ENCODE measurements around the gene AIRE.
"Not testable (repeated sequence)": the region's sequence is repeated elsewhere in the genome, so short reads cannot be mapped to it uniquely, and the experiment has no call there.

The AIRE gene

DNA sequence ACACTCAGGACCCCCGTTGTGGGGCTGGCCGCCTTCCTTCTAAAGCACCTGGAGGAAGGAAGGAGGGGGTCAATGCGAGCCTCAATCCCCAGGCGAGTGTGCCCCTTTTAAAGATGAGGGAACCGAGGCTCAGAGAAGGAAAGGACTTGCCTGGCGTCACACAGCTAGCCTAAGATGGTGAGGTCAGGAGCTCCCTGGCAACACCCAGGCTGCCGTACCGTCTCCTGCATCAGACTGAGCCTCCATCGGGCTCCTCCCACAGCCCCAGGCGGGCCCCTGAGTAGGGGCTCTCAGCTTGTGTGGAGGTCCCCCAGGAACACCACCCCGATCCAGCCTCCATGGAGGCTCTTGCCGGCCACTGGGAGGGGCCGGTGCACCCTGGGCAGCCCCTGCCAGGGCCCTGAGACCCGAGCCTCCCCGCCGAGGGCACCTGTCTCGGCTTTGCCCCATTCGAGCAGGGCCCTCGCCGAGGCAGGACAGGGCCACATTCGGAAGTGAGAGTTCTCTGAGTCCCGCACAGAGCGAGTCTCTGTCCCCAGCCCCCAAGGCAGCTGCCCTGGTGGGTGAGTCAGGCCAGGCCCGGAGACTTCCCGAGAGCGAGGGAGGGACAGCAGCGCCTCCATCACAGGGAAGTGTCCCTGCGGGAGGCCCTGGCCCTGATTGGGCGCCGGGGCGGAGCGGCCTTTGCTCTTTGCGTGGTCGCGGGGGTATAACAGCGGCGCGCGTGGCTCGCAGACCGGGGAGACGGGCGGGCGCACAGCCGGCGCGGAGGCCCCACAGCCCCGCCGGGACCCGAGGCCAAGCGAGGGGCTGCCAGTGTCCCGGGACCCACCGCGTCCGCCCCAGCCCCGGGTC lies at the start of gene AIRE:
TSS of gene AIRE (plus strand) at position 739 of the 855 bp plus-strand sequence. CDS start 131 bp downstream, outside the sequence.
- peaks cover 8% of the 10 kb centered on the region for H3K4me1 ChIP-seq (ENCODE audit: insufficient read depth, low read length)
- peaks cover 60% of the 10 kb centered on the region for H3K27me3 ChIP-seq (ENCODE audit: insufficient read depth, low read length)
- no peak within 1 kb of the TSS for H3K4me3 ChIP-seq (ENCODE audit: low read length)
- H3K36me3 ChIP-seq (ENCODE audit: insufficient read depth, low read length) = no peaks in the 10 kb centered on the region
- no peak within 1 kb of the TSS for H2AFZ ChIP-seq (ENCODE audit: low read depth, low read length)
- no peaks in the 10 kb centered on the region for H3K9me3 ChIP-seq (ENCODE audit: low read length)

DNA sequence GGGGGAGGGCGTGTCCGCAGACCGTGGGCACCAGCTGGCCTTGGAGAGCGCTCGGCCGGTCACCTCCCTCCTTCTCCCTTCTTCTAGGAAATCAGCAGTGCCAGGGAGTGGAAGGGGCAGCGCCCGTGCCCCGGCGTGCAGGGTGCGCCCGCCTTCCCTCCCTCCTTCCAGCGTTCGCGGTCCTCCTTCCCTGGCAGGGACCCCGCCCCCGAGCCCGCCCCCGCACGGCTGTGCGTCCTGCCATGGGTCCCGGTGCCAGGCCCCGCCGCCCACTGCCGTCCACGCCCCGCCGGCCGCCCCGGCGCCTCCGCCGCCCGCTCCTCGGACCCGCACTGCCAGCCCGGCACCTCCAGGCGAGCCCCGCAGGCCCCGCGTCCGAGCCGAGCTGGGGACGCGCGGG lies 45.3 kb upstream of the AIRE start:
- H3K4me3 ChIP-seq (ENCODE audit: low read length); H2AFZ ChIP-seq (ENCODE audit: low read depth, low read length); H3K27me3 ChIP-seq (ENCODE audit: insufficient read depth, low read length); H3K36me3 ChIP-seq (ENCODE audit: insufficient read depth, low read length); H3K9me3 ChIP-seq (ENCODE audit: low read length); H3K4me1 ChIP-seq (ENCODE audit: insufficient read depth, low read length): not testable (repeated sequence)

- not testable (repeated sequence) for H3K4me1 ChIP-seq (ENCODE audit: insufficient read depth, low read length); H3K36me3 ChIP-seq (ENCODE audit: insufficient read depth, low read length); H3K27me3 ChIP-seq (ENCODE audit: insufficient read depth, low read length); H3K4me3 ChIP-seq (ENCODE audit: low read length); H2AFZ ChIP-seq (ENCODE audit: low read depth, low read length); H3K9me3 ChIP-seq (ENCODE audit: low read length)
Observed at GRCh38 chr21:44240842-44241241, 44.8 kb upstream of the AIRE start, which contains the start of gene ICOSLG. Gene ICOSLG (minus strand): TSS chr21:44240943. CDS start chr21:44240817, 126 bp downstream.

- H3K9me3 ChIP-seq (ENCODE audit: low read length); H3K4me3 ChIP-seq (ENCODE audit: low read length); H3K27me3 ChIP-seq (ENCODE audit: insufficient read depth, low read length); H3K36me3 ChIP-seq (ENCODE audit: insufficient read depth, low read length); H3K4me1 ChIP-seq (ENCODE audit: insufficient read depth, low read length); H2AFZ ChIP-seq (ENCODE audit: low read depth, low read length): not testable (repeated sequence)
Observed at GRCh38 chr21:44241281-44241680, 44.4 kb upstream of the AIRE start.

DNA sequence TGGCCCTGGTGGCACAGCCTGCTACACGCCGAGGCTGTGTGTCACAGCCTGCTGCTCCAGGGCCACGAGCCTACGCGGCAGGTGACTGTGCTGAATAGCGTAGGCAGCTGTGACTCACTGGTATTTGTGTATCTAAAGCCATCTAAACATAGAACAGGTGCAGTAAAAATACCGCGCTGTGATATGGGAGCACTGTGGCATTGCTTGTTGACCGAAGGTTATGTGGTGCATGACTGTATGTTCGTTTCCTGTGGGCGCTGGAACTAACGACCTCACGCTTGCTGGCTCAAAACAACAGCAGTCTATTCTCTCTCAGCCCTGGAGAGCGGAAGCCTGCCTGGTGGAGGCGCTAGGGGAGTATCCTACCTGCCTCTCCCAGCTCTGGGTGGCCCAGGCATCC lies 41.7 kb upstream of the AIRE start:
- H2AFZ ChIP-seq (ENCODE audit: low read depth, low read length); H3K27me3 ChIP-seq (ENCODE audit: insufficient read depth, low read length); H3K9me3 ChIP-seq (ENCODE audit: low read length); H3K4me1 ChIP-seq (ENCODE audit: insufficient read depth, low read length); H3K4me3 ChIP-seq (ENCODE audit: low read length); H3K36me3 ChIP-seq (ENCODE audit: insufficient read depth, low read length): not testable (repeated sequence)

DNA sequence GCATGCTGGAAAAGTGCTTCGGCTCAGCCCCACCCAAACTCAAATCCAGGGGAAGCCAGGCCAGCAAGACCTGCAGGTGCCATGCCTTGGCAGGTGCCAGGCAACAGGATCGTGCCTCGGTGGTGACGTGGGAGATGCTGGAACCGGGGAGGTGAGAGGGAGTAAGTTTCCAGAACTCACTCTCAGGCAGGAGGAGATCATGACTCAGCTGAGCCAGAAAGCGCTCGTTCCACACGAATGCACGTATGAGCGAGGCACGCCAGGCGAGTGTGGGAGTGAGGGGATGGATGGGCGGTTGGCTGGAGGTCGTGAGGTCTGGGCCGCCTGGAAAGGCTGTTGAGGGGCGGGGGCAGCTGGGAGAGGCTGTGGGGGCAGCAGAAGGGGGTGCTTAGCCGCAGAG lies 37.8 kb upstream of the AIRE start:
- H3K4me1 ChIP-seq (ENCODE audit: insufficient read depth, low read length); H3K27me3 ChIP-seq (ENCODE audit: insufficient read depth, low read length); H3K9me3 ChIP-seq (ENCODE audit: low read length); H2AFZ ChIP-seq (ENCODE audit: low read depth, low read length); H3K36me3 ChIP-seq (ENCODE audit: insufficient read depth, low read length); H3K4me3 ChIP-seq (ENCODE audit: low read length): not testable (repeated sequence)

DNA sequence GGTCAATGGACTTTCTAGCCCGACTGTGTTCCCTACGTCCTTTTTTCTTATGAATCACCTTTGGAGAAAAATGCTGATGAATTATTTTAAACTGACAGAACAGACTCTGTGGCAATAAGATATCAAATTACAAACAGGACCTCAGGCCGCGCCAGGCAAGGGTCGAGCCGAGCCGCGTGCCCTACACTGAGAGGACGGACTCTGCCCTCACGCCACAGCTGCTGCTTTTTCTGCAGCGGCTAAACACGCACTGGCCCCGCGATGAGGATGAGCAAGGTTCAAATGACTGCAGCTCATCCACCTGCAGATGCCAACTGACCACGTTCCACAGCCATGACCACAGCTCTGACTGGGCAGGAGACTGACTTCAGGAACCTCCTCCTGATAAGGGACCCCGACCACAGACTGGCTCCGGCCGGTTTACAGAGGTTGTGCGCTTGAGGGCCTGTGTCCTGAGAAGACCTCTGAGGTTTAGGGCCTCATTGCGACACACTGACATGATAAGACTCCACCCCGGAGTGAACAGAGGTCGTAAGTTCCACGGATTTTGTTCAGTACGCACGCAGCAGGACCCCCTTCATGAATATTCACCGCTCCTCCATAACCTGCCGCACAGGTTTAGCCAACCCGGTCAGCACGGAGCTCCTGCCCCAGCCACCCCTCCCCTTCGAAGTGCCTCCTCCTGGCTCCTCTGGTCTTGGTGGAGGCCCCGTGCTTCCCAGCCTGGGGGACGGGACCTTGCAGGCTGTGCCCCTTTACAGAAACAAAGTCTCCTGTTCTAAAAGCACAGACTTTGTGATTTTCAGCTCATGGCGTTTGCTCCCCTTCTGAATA lies 36.3 kb upstream of the AIRE start:
- not testable (repeated sequence) for H2AFZ ChIP-seq (ENCODE audit: low read depth, low read length); H3K4me1 ChIP-seq (ENCODE audit: insufficient read depth, low read length); H3K36me3 ChIP-seq (ENCODE audit: insufficient read depth, low read length); H3K9me3 ChIP-seq (ENCODE audit: low read length); H3K27me3 ChIP-seq (ENCODE audit: insufficient read depth, low read length); H3K4me3 ChIP-seq (ENCODE audit: low read length)

GRCh38 chr21:44253832-44254710 lies 31.6 kb upstream of the AIRE start:
- no peaks in the 10 kb centered on the region for H3K9me3 ChIP-seq (ENCODE audit: low read length)
- peaks cover 8% of the 10 kb centered on the region for H3K27me3 ChIP-seq (ENCODE audit: insufficient read depth, low read length)
- H3K4me3 ChIP-seq (ENCODE audit: low read length) = no peak overlapping the region
- no peaks in the 10 kb centered on the region for H3K36me3 ChIP-seq (ENCODE audit: insufficient read depth, low read length)
- no peaks in the 10 kb centered on the region for H3K4me1 ChIP-seq (ENCODE audit: insufficient read depth, low read length)
- no peak overlapping the region for H2AFZ ChIP-seq (ENCODE audit: low read depth, low read length)

DNA sequence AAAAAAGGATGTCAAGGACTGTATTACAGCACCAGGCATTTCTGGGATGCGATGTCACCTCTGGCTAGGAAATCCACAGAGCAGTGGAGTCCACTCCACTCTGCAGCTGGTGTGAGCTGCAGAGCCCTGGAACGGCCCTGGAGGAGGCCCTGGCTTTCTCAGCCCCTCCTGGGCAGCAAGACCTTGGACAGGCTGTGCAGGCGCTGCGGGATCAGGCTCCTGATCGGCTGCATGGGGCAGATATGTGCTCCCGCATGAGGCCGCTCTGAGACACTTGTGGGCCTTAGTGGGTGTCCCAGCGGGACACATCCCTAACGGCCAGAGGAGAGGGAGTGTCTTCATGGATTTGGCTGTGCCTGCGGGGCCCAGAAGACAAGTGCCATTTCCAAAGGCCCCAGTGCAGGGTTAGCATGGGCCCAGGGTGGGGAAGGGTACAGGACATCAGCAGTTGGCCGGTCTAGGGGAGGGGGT lies 30.1 kb upstream of the AIRE start:
- peaks cover 15% of the 10 kb centered on the region for H3K27me3 ChIP-seq (ENCODE audit: insufficient read depth, low read length)
- no peaks in the 10 kb centered on the region for H3K36me3 ChIP-seq (ENCODE audit: insufficient read depth, low read length)
- H3K4me3 ChIP-seq (ENCODE audit: low read length) = no peak overlapping the region
- H3K4me1 ChIP-seq (ENCODE audit: insufficient read depth, low read length) = no peaks in the 10 kb centered on the region
- H3K9me3 ChIP-seq (ENCODE audit: low read length) = no peaks in the 10 kb centered on the region
- H2AFZ ChIP-seq (ENCODE audit: low read depth, low read length) = no peak overlapping the region

DNA sequence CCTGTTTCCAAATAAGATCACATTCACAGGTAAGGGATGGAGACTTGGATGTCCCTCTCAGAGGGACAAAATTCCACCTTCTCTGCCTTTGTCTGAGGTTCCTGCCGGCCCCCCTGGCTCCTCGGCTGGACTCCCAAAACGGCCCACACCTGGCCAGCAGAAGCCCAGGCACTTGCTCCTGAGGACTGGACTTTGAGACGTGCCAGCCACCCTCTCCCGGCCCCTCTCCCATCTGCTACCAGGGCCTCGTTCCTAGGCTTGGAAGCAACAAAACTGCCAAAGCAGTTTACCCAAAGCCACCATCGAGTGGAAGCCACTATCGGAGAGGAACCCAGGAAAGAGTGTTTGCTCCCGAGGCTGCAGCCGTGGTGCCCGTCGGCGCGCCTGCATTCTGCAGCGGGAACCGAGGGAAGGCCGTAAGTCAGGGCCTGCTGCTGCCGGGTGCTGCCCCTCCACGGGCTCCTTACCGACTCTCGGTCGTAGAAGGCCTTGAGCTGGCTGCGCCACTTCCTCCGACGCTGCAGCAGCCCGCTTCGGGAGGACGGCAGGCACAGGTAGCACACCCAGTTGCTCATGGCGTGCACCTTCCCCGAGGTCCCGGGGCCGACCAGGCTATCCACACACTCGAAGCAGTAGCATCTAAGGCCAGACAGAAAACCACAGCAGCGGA lies 27.5 kb upstream of the AIRE start:
- H3K9me3 ChIP-seq (ENCODE audit: low read length) = no peaks in the 10 kb centered on the region
- H3K4me3 ChIP-seq (ENCODE audit: low read length) = no peak overlapping the region
- H3K36me3 ChIP-seq (ENCODE audit: insufficient read depth, low read length) = no peaks in the 10 kb centered on the region
- H3K27me3 ChIP-seq (ENCODE audit: insufficient read depth, low read length) = peaks cover 20% of the 10 kb centered on the region
- H3K4me1 ChIP-seq (ENCODE audit: insufficient read depth, low read length) = peaks cover 2% of the 10 kb centered on the region
- H2AFZ ChIP-seq (ENCODE audit: low read depth, low read length) = no peak overlapping the region

GRCh38 chr21:44259082-44259705 lies 26.5 kb upstream of the AIRE start:
- Histone ChIP-seq H3K4me3 (ENCODE audit: low read length) (no peak overlapping the region), H3K9me3 (ENCODE audit: low read length) (no peaks in the 10 kb centered on the region), H3K27me3 (ENCODE audit: insufficient read depth, low read length) (peaks cover 20% of the 10 kb centered on the region), H2AFZ (ENCODE audit: low read depth, low read length) (no peak overlapping the region), H3K4me1 (ENCODE audit: insufficient read depth, low read length) (peaks cover 9% of the 10 kb centered on the region), H3K36me3 (ENCODE audit: insufficient read depth, low read length) (no peaks in the 10 kb centered on the region)

DNA sequence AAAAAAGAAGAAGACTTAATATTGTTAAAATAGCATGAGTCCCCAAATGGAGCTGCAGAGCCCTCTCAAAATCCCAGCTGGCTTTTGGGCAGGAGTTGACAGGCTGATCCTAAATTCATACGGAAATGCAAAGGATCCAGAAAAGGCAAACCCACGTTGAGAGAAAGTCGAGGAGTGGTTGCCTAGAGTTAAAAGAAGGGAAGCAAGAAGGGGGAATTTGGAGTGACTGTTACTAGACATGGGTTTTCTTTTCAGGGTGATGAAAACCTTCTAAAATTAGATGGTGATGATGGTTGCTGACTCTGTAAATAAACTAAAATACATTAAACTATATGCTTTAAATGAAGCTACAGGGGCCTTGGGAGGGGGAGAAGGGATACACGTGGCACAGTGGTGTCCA lies 25.6 kb upstream of the AIRE start:
- Histone ChIP-seq H3K27me3 (ENCODE audit: insufficient read depth, low read length) (peaks cover 20% of the 10 kb centered on the region), H3K4me1 (ENCODE audit: insufficient read depth, low read length) (peaks cover 9% of the 10 kb centered on the region), H3K4me3 (ENCODE audit: low read length) (no peak overlapping the region), H2AFZ (ENCODE audit: low read depth, low read length) (no peak overlapping the region), H3K36me3 (ENCODE audit: insufficient read depth, low read length) (no peaks in the 10 kb centered on the region), H3K9me3 (ENCODE audit: low read length) (no peaks in the 10 kb centered on the region)
